K562 (cell line): ENCODE measurements around the gene CITED1.

Experiments used
- ELK3 ChIP-seq: fragments of 450-650 bp; formaldehyde crosslinking; IDR thresholded peaks from 2 replicates; pipeline ENCODE4 v1.4.0; 2020; ENCODE audit warnings: mild to moderate bottlenecking
- FOXK2 ChIP-seq, 2 experiments: fragments of 450-650 bp; IDR thresholded peaks in 1 of 2; conservative IDR thresholded peaks in 1 of 2; 2 replicates each; pipeline ENCODE4 v1.6.1; 2016; ENCODE audit warnings: low read depth in 2 of 2, mild to moderate bottlenecking in 1 of 2
- NBN ChIP-seq: fragments of 450-650 bp; IDR thresholded peaks from 2 replicates; pipeline ENCODE4 v1.6.1; 2016; ENCODE audit warnings: low read depth, mild to moderate bottlenecking
- POLR2A ChIP-seq: fragments of 450-650 bp; conservative IDR thresholded peaks from 2 replicates; pipeline ENCODE4 v1.6.1; 2016
- POLR2H ChIP-seq: IDR thresholded peaks from 2 replicates; pipeline ENCODE4 v1.6.1; 2016; ENCODE audit warnings: missing genetic modification characterization, low read depth, mild to moderate bottlenecking, control low read depth, missing compliant biosample characterization, moderate library complexity
- TCF7L2 ChIP-seq: fragments of 150-350 bp; IDR thresholded peaks from 2 replicates; pipeline ENCODE4 v1.6.1; 2016; ENCODE audit warnings: low read depth, mild to moderate bottlenecking, low read length, moderate library complexity
- ZBTB43 ChIP-seq: sonication (generic); formaldehyde crosslinking; IDR thresholded peaks from 2 replicates; pipeline ENCODE4 v1.8.0; 2023; ENCODE audit warnings: mild to moderate bottlenecking, missing genetic modification reagents
- ZNF24 ChIP-seq: fragments of 450-650 bp; IDR thresholded peaks from 2 replicates; pipeline ENCODE4 v1.6.1; 2016
- ZNF316 ChIP-seq: fragments of 450-650 bp; IDR thresholded peaks from 2 replicates; pipeline ENCODE4 v1.6.1; 2016
- TF ChIP-seq, protein P1 (sequence below): fragments of 250-450 bp; sonication (Bioruptor Pico); IDR thresholded peaks from 2 replicates; pipeline ENCODE4 v1.8.0; 2022; ENCODE audit warnings: inconsistent platforms

DNA sequence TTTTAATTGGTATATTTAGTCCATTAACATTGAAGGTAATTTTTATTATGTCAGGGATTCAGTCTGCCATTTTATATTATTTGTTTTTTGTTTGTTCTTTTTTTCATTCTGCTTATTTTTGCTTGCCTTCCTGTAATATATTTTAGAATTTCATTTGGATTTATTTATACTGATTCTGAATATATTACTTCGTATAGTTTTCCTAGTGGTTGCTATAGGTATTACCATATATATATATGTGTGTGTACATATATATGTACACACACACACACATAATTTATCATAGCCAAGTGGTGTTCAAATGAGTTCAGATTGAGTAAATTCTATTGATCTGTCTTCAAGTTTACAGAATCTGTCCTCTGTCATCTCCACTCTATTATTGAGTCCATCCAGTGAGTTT, 11.2 kb downstream of the CITED1 start:
- TF ChIP-seq ZNF24 (no peak), TCF7L2 (no peak), ELK3 (CRISPR knock-in tag) (no peak), NBN (no peak), ZNF316 (no peak), POLR2H (tag) (no peak), FOXK2 (conservative IDR thresholded peaks at IDR 0.05 in 1 of 2, IDR thresholded peaks at IDR 0.05 in 1 of 2; ENCODE audit: low read depth in 2 of 2) (no peak), ZBTB43 (no peak), POLR2A (no peak)
- TF ChIP-seq, protein P1, sequence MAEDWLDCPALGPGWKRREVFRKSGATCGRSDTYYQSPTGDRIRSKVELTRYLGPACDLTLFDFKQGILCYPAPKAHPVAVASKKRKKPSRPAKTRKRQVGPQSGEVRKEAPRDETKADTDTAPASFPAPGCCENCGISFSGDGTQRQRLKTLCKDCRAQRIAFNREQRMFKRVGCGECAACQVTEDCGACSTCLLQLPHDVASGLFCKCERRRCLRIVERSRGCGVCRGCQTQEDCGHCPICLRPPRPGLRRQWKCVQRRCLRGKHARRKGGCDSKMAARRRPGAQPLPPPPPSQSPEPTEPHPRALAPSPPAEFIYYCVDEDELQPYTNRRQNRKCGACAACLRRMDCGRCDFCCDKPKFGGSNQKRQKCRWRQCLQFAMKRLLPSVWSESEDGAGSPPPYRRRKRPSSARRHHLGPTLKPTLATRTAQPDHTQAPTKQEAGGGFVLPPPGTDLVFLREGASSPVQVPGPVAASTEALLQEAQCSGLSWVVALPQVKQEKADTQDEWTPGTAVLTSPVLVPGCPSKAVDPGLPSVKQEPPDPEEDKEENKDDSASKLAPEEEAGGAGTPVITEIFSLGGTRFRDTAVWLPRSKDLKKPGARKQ = no peak
